ENCODE results near the gene ELOVL5.

Gene ELOVL5

GRCh38 chr6:53331678-53332077 is 17.1 kb downstream of the ELOVL5 start:
- H3K4me3 ChIP-seq (ENCODE audit: low read depth, low read length) = no peak overlapping the region
- H3K36me3 ChIP-seq = peaks cover 30% of the 10 kb centered on the region
- H3K27me3 ChIP-seq (ENCODE audit: insufficient read depth, low read depth, severe bottlenecking) = no peaks in the 10 kb centered on the region
- H3K9me3 ChIP-seq (ENCODE audit: severe bottlenecking) = no peaks in the 10 kb centered on the region
- no peak for TF ChIP-seq CTCF (IDR thresholded peaks at IDR 0.05; ENCODE audit: low read depth, low read length)
- H3K27ac ChIP-seq = no peak overlapping the region
- DNase-seq = no peak

GRCh38 chr6:53330137-53330536 is 18.6 kb downstream of the ELOVL5 start:
- H3K36me3 ChIP-seq = peaks cover 24% of the 10 kb centered on the region
- no peak overlapping the region for H3K4me3 ChIP-seq (ENCODE audit: low read depth, low read length)
- H3K27ac ChIP-seq = no peak overlapping the region
- no peak for DNase-seq
- H3K27me3 ChIP-seq (ENCODE audit: insufficient read depth, low read depth, severe bottlenecking) = no peaks in the 10 kb centered on the region
- no peak for TF ChIP-seq CTCF (IDR thresholded peaks at IDR 0.05; ENCODE audit: low read depth, low read length)
- no peaks in the 10 kb centered on the region for H3K9me3 ChIP-seq (ENCODE audit: severe bottlenecking)

- H3K27ac ChIP-seq = no peak overlapping the region
- H3K9me3 ChIP-seq (ENCODE audit: severe bottlenecking) = no peaks in the 10 kb centered on the region
- H3K4me3 ChIP-seq (ENCODE audit: low read depth, low read length) = no peak overlapping the region
- peaks cover 24% of the 10 kb centered on the region for H3K36me3 ChIP-seq
- H3K27me3 ChIP-seq (ENCODE audit: insufficient read depth, low read depth, severe bottlenecking) = no peaks in the 10 kb centered on the region
- TF ChIP-seq CTCF (IDR thresholded peaks at IDR 0.05; ENCODE audit: low read depth, low read length) = no peak
- no peak for DNase-seq
Observed at GRCh38 chr6:53328375-53328774, 20.4 kb downstream of the ELOVL5 start.

- no peak overlapping the region for H3K27ac ChIP-seq
- H3K27me3 ChIP-seq (ENCODE audit: insufficient read depth, low read depth, severe bottlenecking) = no peaks in the 10 kb centered on the region
- no peak overlapping the region for H3K4me3 ChIP-seq (ENCODE audit: low read depth, low read length)
- DNase-seq = no peak
- TF ChIP-seq CTCF (IDR thresholded peaks at IDR 0.05; ENCODE audit: low read depth, low read length) = no peak
- H3K9me3 ChIP-seq (ENCODE audit: severe bottlenecking) = no peaks in the 10 kb centered on the region
- H3K36me3 ChIP-seq = peaks cover 15% of the 10 kb centered on the region
Observed at GRCh38 chr6:53327017-53327395, 21.7 kb downstream of the ELOVL5 start.

- Histone ChIP-seq H3K4me3 (ENCODE audit: low read depth, low read length) (no peak overlapping the region), H3K27ac (no peak overlapping the region), H3K36me3 (peaks cover 10% of the 10 kb centered on the region), H3K27me3 (ENCODE audit: insufficient read depth, low read depth, severe bottlenecking) (no peaks in the 10 kb centered on the region), H3K9me3 (ENCODE audit: severe bottlenecking) (no peaks in the 10 kb centered on the region)
- DNase-seq = no peak
- TF ChIP-seq CTCF (IDR thresholded peaks at IDR 0.05; ENCODE audit: low read depth, low read length) = no peak
Observed at GRCh38 chr6:53326372-53327016, 22.3 kb downstream of the ELOVL5 start.

- no peak for TF ChIP-seq CTCF (IDR thresholded peaks at IDR 0.05; ENCODE audit: low read depth, low read length)
- H3K27ac ChIP-seq = no peak overlapping the region
- no peaks in the 10 kb centered on the region for H3K9me3 ChIP-seq (ENCODE audit: severe bottlenecking)
- peaks cover 12% of the 10 kb centered on the region for H3K36me3 ChIP-seq
- no peak for DNase-seq
- no peaks in the 10 kb centered on the region for H3K27me3 ChIP-seq (ENCODE audit: insufficient read depth, low read depth, severe bottlenecking)
- no peak overlapping the region for H3K4me3 ChIP-seq (ENCODE audit: low read depth, low read length)
Observed at GRCh38 chr6:53325785-53326184, 23.0 kb downstream of the ELOVL5 start.

Data from WERI-Rb-1 (cell line).